Glutamatergic neuron (in vitro differentiated cells): ENCODE measurements around the gene CCDC14. TPM values are rescaled to one million over a fixed set of nuclear protein-coding genes. Genes with fewer than 3 reads are reported as not detected.

Experiments used
- DNase-seq: peaks from one replicate; pipeline ENCODE4 v3.0.0; 2022
- H3K27ac Mint-ChIP-seq: one replicate; pipeline ENCODE4 v1.8.0; 2020; ENCODE audit warnings: mild to moderate bottlenecking, mixed read lengths, inconsistent platforms; ENCODE audit not compliant: unreplicated experiment
- H3K27me3 Mint-ChIP-seq: one replicate; pipeline ENCODE4 v1.8.0; 2020; ENCODE audit warnings: mild to moderate bottlenecking, moderate library complexity, mixed read lengths, inconsistent platforms; ENCODE audit not compliant: unreplicated experiment
- H3K36me3 Mint-ChIP-seq: one replicate; pipeline ENCODE4 v1.8.0; 2020; ENCODE audit warnings: mild to moderate bottlenecking, mixed read lengths, inconsistent platforms; ENCODE audit not compliant: unreplicated experiment
- H3K4me1 Mint-ChIP-seq: one replicate; pipeline ENCODE4 v1.8.0; 2020; ENCODE audit warnings: mild to moderate bottlenecking, low read depth, mixed read lengths, inconsistent platforms; ENCODE audit not compliant: unreplicated experiment
- H3K4me3 Mint-ChIP-seq: one replicate; pipeline ENCODE4 v1.8.0; 2020; ENCODE audit warnings: mild to moderate bottlenecking, mixed read lengths, inconsistent platforms; ENCODE audit not compliant: unreplicated experiment
- H3K9me3 Mint-ChIP-seq: one replicate; pipeline ENCODE4 v1.8.0; 2020; ENCODE audit warnings: mild to moderate bottlenecking, moderate library complexity, mixed read lengths, inconsistent platforms; ENCODE audit not compliant: unreplicated experiment
- total RNA-seq: library from RNA; stranded (reverse); fragmentation: NEBNext Ultra II Directional; extraction: Animal tissue kit (Norgen Biotek cat#: 25700); gene quantifications from one replicate; pipeline ENCODE4 v1.2.1, GENCODE V29; 2021; ENCODE audit not compliant: unreplicated experiment
- TF ChIP-seq, protein P1 (sequence below): fragments of 200-600 bp; sonication (generic); IDR thresholded peaks from one replicate; pipeline ENCODE4 v1.5.0; 2021; ENCODE audit not compliant: partially characterized antibody, unreplicated experiment

CCDC14 gene
- total RNA-seq, 1 donor from 2014 or later: 84.6 TPM

DNA sequence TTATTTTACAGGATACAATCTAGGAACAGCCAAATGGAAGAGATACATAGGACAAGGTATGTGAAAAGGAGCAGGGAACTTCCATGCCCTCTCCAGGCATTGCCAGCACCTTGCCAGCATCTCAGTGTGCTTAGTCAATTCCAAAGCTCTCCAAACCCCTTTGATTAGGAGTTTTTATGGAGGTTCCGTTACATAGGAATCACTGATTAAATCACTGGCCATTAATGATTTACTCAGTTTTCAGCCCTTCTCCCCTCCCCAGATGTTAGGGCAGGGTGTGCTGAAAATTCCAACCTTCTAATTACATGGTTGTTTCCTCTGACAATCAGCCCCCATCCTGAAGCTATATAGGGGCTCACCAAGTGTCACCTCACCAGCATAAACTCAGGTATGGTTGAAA lies 88.4 kb downstream of the CCDC14 start:
- Mint-ChIP-seq H3K9me3 (no peaks in the 10 kb centered on the region), H3K27me3 (no peaks in the 10 kb centered on the region), H3K27ac (no peak overlapping the region), H3K4me3 (no peak overlapping the region), H3K36me3 (no peaks in the 10 kb centered on the region), H3K4me1 (no peaks in the 10 kb centered on the region)
- no peak for DNase-seq
- TF ChIP-seq, protein P1, sequence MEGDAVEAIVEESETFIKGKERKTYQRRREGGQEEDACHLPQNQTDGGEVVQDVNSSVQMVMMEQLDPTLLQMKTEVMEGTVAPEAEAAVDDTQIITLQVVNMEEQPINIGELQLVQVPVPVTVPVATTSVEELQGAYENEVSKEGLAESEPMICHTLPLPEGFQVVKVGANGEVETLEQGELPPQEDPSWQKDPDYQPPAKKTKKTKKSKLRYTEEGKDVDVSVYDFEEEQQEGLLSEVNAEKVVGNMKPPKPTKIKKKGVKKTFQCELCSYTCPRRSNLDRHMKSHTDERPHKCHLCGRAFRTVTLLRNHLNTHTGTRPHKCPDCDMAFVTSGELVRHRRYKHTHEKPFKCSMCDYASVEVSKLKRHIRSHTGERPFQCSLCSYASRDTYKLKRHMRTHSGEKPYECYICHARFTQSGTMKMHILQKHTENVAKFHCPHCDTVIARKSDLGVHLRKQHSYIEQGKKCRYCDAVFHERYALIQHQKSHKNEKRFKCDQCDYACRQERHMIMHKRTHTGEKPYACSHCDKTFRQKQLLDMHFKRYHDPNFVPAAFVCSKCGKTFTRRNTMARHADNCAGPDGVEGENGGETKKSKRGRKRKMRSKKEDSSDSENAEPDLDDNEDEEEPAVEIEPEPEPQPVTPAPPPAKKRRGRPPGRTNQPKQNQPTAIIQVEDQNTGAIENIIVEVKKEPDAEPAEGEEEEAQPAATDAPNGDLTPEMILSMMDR: no peak

DNA sequence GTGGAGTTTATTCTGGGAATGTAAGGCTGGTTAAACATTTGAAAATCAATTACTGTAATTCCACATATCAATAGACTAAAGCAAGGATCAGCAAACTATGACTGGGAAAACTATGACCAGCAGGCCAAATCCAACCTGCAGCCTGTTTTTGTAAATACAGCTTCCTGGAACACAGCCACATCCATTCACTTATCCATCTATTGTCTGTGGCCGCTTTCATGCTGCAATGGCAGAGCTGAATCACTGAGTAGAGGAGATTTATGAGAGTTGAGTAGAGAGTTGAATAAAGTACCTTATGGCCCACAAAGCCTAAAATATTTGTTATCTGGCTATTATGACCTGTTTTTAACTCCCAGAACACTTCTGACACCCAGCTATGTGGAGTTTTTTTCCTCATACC lies 89.1 kb downstream of the CCDC14 start:
- Mint-ChIP-seq H3K4me1 (no peaks in the 10 kb centered on the region), H3K4me3 (no peak overlapping the region), H3K27ac (no peak overlapping the region), H3K9me3 (no peaks in the 10 kb centered on the region), H3K27me3 (no peaks in the 10 kb centered on the region), H3K36me3 (no peaks in the 10 kb centered on the region)
- TF ChIP-seq, protein P1: no peak
- DNase-seq: no peak

DNA sequence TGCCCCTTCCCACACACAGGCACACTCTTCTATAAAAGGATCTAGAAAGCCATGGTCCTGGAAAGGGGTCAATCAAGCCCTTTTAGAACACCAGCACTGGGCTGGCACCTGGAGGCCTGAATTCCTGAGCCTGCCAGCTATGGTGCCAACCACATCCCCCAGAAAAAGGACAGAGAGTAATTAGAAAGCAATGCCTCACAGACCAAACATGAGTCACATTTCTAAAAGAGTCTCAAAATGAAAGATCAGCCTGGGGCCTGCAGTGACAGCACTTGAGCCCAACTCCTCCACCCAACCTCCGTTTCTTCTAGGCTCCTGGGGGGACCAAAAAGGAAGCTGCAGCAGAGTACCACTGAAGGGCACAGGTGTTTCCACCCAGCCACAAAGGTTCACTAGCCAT lies 91.0 kb downstream of the CCDC14 start:
- H3K4me3 Mint-ChIP-seq: no peak overlapping the region
- no peaks in the 10 kb centered on the region for H3K4me1 Mint-ChIP-seq
- no peak for DNase-seq
- TF ChIP-seq, protein P1: no peak
- no peaks in the 10 kb centered on the region for H3K27me3 Mint-ChIP-seq
- no peaks in the 10 kb centered on the region for H3K9me3 Mint-ChIP-seq
- no peaks in the 10 kb centered on the region for H3K36me3 Mint-ChIP-seq
- H3K27ac Mint-ChIP-seq: no peak overlapping the region

DNA sequence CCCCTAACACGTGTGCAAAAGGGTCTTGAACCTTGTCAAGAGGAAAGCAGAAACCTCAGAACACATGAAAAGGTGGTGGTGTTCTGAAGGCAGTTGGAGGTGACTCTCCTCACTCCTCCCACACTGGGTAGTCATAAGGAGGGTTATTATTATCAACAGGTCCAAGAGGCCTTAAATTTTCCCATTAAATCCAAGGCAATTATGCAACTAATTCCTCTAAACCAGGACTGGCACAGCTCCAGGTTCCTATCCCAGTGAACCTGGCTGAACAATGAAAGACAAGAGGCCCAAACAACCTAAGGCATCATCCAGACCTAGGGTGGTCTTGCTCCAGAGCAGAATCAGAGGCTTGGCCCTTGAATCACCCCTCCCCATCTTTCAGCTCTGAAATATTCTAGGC lies 91.9 kb downstream of the CCDC14 start:
- no peaks in the 10 kb centered on the region for H3K27me3 Mint-ChIP-seq
- H3K4me3 Mint-ChIP-seq: no peak overlapping the region
- no peak overlapping the region for H3K27ac Mint-ChIP-seq
- DNase-seq: no peak
- H3K9me3 Mint-ChIP-seq: no peaks in the 10 kb centered on the region
- H3K4me1 Mint-ChIP-seq: no peaks in the 10 kb centered on the region
- TF ChIP-seq, protein P1: no peak
- H3K36me3 Mint-ChIP-seq: no peaks in the 10 kb centered on the region

DNA sequence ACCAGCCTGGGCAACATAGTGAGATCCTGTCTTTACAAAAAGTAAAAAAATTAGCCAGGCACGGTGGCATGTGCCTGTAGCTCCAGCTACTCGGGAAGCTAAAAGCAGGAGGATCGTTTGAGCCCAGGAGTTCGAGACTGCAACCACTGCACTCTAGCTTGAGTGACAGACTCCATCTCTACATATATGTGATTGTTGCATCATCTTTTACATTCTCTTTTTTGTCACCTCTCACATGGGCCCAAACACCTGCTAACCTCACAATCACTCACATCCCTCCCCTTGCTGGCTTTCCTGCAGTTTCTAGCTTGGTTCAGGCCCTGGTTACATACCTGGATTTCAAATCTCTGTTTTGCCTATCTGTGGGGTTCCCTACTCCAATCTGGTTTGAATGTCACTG lies 96.3 kb downstream of the CCDC14 start:
- H3K27me3 Mint-ChIP-seq: no peaks in the 10 kb centered on the region
- H3K27ac Mint-ChIP-seq: no peak overlapping the region
- no peaks in the 10 kb centered on the region for H3K4me1 Mint-ChIP-seq
- H3K4me3 Mint-ChIP-seq: no peak overlapping the region
- TF ChIP-seq, protein P1: no peak
- H3K9me3 Mint-ChIP-seq: no peaks in the 10 kb centered on the region
- no peak for DNase-seq
- H3K36me3 Mint-ChIP-seq: no peaks in the 10 kb centered on the region

Other genes starting within 250 kb of the CCDC14 start
- 4.3 TPM for gene MYLK, start 76.9 kb downstream of the CCDC14 start, total RNA-seq
- gene ROPN1, start 30.9 kb upstream of the CCDC14 start, total RNA-seq: not detected
- 867 TPM for gene KALRN, start 72.1 kb upstream of the CCDC14 start, total RNA-seq